AG04450 (cell line): ENCODE measurements around the gene ZFYVE21. TPM values are rescaled to one million over a fixed set of nuclear protein-coding genes. Genes with fewer than 3 reads are reported as not detected.

Experiments
- CTCF ChIA-PET: fragments of 300-600, 350-600 bp; formaldehyde crosslinking; extraction: SDS; loops from one replicate; lab custom pipeline; 2022; ENCODE audit warnings: antibody characterized with exemption, inconsistent platforms; lab: Charles Lee
- POLR2A ChIA-PET: fragments of 350-600 bp; formaldehyde crosslinking; extraction: SDS; loops from one replicate; lab custom pipeline; 2021; ENCODE audit warnings: antibody characterized with exemption, inconsistent platforms; lab: Yijun Ruan, JAX
- DNase-seq: peaks from one replicate; pipeline ENCODE4 v3.0.0-alpha.2; 2011; ENCODE audit warnings: low read depth, low spot score
- H3K27ac ChIP-seq: one replicate; pipeline ENCODE4 v1.5.1; 2012; ENCODE audit warnings: low read depth, low read length, control low read depth
- H3K27me3 ChIP-seq: one replicate; pipeline ENCODE4 v1.6.0; 2012; ENCODE audit warnings: low read length; ENCODE audit not compliant: control insufficient read depth, insufficient read depth
- H3K4me3 ChIP-seq: 2 replicates; pipeline ENCODE4 v1.5.1; 2011; ENCODE audit warnings: mild to moderate bottlenecking, low read depth, low read length, control low read depth
- H3K9me3 ChIP-seq: 2 replicates; pipeline ENCODE4 v1.5.1; 2012; ENCODE audit warnings: low read length; ENCODE audit not compliant: control insufficient read depth, insufficient read depth
- CTCF ChIP-seq: IDR thresholded peaks from 2 replicates; pipeline ENCODE4 v1.5.1; 2011; ENCODE audit warnings: low read depth, low read length, control low read depth, inconsistent platforms
- polyA plus RNA-seq: library from polyadenylated mRNA; depleted of rRNA; stranded (reverse); fragments of >200 nt; gene quantifications from 2 replicates; pipeline ENCODE4 v1.2.3, GENCODE V29; 2011

The ZFYVE21 gene
- polyA plus RNA-seq, 1 experiment, result 77.5 TPM

GRCh38 chr14:103735439-103735814 lies 19.8 kb downstream of the ZFYVE21 start:
- CTCF ChIA-PET, result interaction anchor here (1.1 kb wide), 1 partner anchor 160 kb away, joined by 3 read pairs; no protein-coding TSS in a partner anchor
- Histone ChIP-seq H3K27me3 (no peaks in the 10 kb centered on the region), H3K27ac (no peak overlapping the region), H3K4me3 (no peak overlapping the region), H3K9me3 (peaks cover 4% of the 10 kb centered on the region; the same call in 1 of the 2 replicates)
- TF ChIP-seq CTCF, result no peak
- POLR2A ChIA-PET, result no interaction called here
- DNase-seq, result no peak

GRCh38 chr14:103735815-103736545 lies 20.4 kb downstream of the ZFYVE21 start:
- H3K4me3 ChIP-seq, result no peak overlapping the region
- H3K9me3 ChIP-seq, result peaks cover 4% of the 10 kb centered on the region; the same call in 1 of the 2 replicates
- no peak for TF ChIP-seq CTCF
- ChIA-PET CTCF (interaction anchor here (1.1 kb wide), 1 partner anchor 161 kb away, joined by 3 read pairs; no protein-coding TSS in a partner anchor), POLR2A (no interaction called here)
- no peak for DNase-seq
- H3K27me3 ChIP-seq, result no peaks in the 10 kb centered on the region
- no peak overlapping the region for H3K27ac ChIP-seq

- H3K4me3 ChIP-seq, result no peak overlapping the region
- no peak for DNase-seq
- no peak overlapping the region for H3K27ac ChIP-seq
- ChIA-PET CTCF (interaction anchor here (0.5 kb wide), 1 partner anchor 51 kb away, joined by 6 read pairs; no protein-coding TSS in a partner anchor), POLR2A (no interaction called here)
- TF ChIP-seq CTCF, result no peak
- H3K9me3 ChIP-seq, result peaks cover 4% of the 10 kb centered on the region; the same call in 1 of the 2 replicates
- no peaks in the 10 kb centered on the region for H3K27me3 ChIP-seq
Measured at GRCh38 chr14:103736546-103737431, 21.2 kb downstream of the ZFYVE21 start.

GRCh38 chr14:103737432-103738045 lies 21.9 kb downstream of the ZFYVE21 start:
- Histone ChIP-seq H3K27me3 (no peaks in the 10 kb centered on the region), H3K27ac (no peak overlapping the region), H3K4me3 (no peak overlapping the region), H3K9me3 (peaks cover 4% of the 10 kb centered on the region; the same call in 1 of the 2 replicates)
- CTCF ChIA-PET, result interaction anchor here (0.5 kb wide), 1 partner anchor 50 kb away, joined by 6 read pairs; no protein-coding TSS in a partner anchor
- POLR2A ChIA-PET, result no interaction called here
- DNase-seq, result no peak
- no peak for TF ChIP-seq CTCF
